HG02870 (cell line): ENCODE data around the gene CDKN1A.
"Not testable (repeated sequence)": the region's sequence is repeated elsewhere in the genome, so short reads cannot be mapped to it uniquely, and the experiment has no call there.

Source experiments
- ATAC-seq: cut with Tn5 transposase; IDR thresholded peaks from one replicate; pipeline ENCODE4 v1.9.1; 2021; ENCODE audit warnings: mild to moderate bottlenecking, moderate library complexity; ENCODE audit not compliant: unreplicated experiment

CDKN1A gene

GRCh38 chr6:36717871-36718540 lies 39.5 kb downstream of the CDKN1A start:
- ATAC-seq = no peak

- no peak for ATAC-seq
Measured at GRCh38 chr6:36718560-36718959, 40.0 kb downstream of the CDKN1A start.

- no peak for ATAC-seq
Measured at GRCh38 chr6:36719126-36719525, 40.6 kb downstream of the CDKN1A start.

GRCh38 chr6:36720251-36721141 lies 42.0 kb downstream of the CDKN1A start:
- no peak for ATAC-seq

- no peak for ATAC-seq
Measured at GRCh38 chr6:36721369-36722140, 43.0 kb downstream of the CDKN1A start.

GRCh38 chr6:36722365-36722764 lies 43.9 kb downstream of the CDKN1A start:
- ATAC-seq = no peak

GRCh38 chr6:36722879-36723278 lies 44.4 kb downstream of the CDKN1A start:
- ATAC-seq = no peak

- not testable (repeated sequence) for ATAC-seq
Measured at GRCh38 chr6:36723992-36724391, 45.5 kb downstream of the CDKN1A start.

GRCh38 chr6:36724514-36725390 lies 46.2 kb downstream of the CDKN1A start:
- ATAC-seq = no peak

GRCh38 chr6:36725581-36725980 lies 47.1 kb downstream of the CDKN1A start:
- no peak for ATAC-seq

GRCh38 chr6:36727505-36728021 lies 49.0 kb downstream of the CDKN1A start:
- ATAC-seq = no peak

- ATAC-seq = no peak
Measured at GRCh38 chr6:36728289-36729160, 50.0 kb downstream of the CDKN1A start.

- ATAC-seq = no peak
Measured at GRCh38 chr6:36729161-36729524, 50.6 kb downstream of the CDKN1A start.

GRCh38 chr6:36730424-36731380 lies 52.2 kb downstream of the CDKN1A start:
- ATAC-seq = no peak

- ATAC-seq = no peak
Measured at GRCh38 chr6:36731622-36732310, 53.3 kb downstream of the CDKN1A start.

GRCh38 chr6:36733300-36733699 lies 54.8 kb downstream of the CDKN1A start:
- no peak for ATAC-seq

GRCh38 chr6:36734486-36735060 lies 56.1 kb downstream of the CDKN1A start:
- ATAC-seq = no peak
